Measurements from ENCODE around the gene GATAD2B. TPM values are rescaled to one million over a fixed set of nuclear protein-coding genes. Genes with fewer than 3 reads are reported as not detected.
A peak's percentile ranks its signal among the peaks of the same experiment; 100 is the strongest.

Gene GATAD2B
- total RNA-seq, 5 donors from 2014 or later (not counting 1 experiment from before 2014, with no cell fraction given): 94.6 to 107 (median 103) TPM

DNA sequence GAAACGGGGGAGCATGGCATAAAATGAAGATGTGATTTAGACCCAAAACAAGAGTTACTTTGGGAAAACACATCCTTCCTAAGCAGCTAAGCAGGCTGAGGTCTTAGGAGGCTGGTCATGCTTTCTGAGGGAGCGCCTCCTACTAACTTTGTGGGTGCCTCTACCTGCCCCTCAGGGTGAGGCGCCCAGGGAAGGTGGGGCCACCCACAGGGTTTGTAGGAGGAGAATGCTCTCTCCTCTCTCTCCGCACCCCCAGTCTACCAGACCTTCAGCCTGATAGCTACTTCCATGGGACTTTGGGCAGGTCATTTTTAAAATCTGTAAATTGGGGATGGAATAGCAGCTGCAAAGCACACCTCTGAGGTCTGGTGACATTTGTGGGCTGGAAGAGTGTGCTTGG is 123.8 kb downstream of the GATAD2B start:
- no peaks in the 10 kb centered on the region for H3K9me3 ChIP-seq
- DNase-seq (no peak), ATAC-seq (replicated peaks in 1 of 4) (no peak)
- no peaks in the 10 kb centered on the region for H3K9me3 Mint-ChIP-seq
- no CpG with 5 or more reads among the region's 4 CpGs for WGBS (ENCODE audit: insufficient coverage)
- CTCF ChIA-PET: interaction anchor here in 1 of 2 donors (0.6 to 1.0 kb wide), 2 partner anchors 188 to 189 kb away, joined by 4 to 5 read pairs; partner anchors contain the start of gene RAB13
- no peaks in the 10 kb centered on the region for H3K36me3 Mint-ChIP-seq
- POLR2A ChIA-PET: no interaction called here
- peak overlapping the region in 1 of 2 donors; percentile 80 for H3K27ac Mint-ChIP-seq
- no peaks in the 10 kb centered on the region for H3K36me3 ChIP-seq (ENCODE audit: control insufficient read depth in 2 of 2, extremely low read depth in 1 of 2, insufficient read depth in 1 of 2, low read length in 1 of 2)
- H3K27me3 Mint-ChIP-seq: no peaks in the 10 kb centered on the region
- H3K4me3 Mint-ChIP-seq: no peak overlapping the region
- H3K4me1 Mint-ChIP-seq: peaks cover 15 to 27% (median 23%) of the 10 kb centered on the region in 3 donors
- no peaks in the 10 kb centered on the region for H3K27me3 ChIP-seq (replicated peaks in 1 of 2; ENCODE audit: control insufficient read depth in 2 of 2, extremely low read depth in 1 of 2, insufficient read depth in 2 of 2, low read length in 1 of 2)
- no peak overlapping the region for H3K27ac ChIP-seq (ENCODE audit: low read length)
- peaks cover 3 to 34% of the 10 kb centered on the region in 2 experiments for H3K4me1 ChIP-seq (ENCODE audit: control insufficient read depth in 1 of 2, extremely low read depth in 1 of 2, insufficient read depth in 2 of 2, low read length in 2 of 2)
- H3K4me3 ChIP-seq (ENCODE audit: control insufficient read depth in 1 of 2, extremely low read depth in 1 of 2, low read length in 1 of 2): no peak overlapping the region

- DNase-seq (no peak), ATAC-seq (replicated peaks in 1 of 4) (no peak)
- no peaks in the 10 kb centered on the region for H3K36me3 ChIP-seq (ENCODE audit: control insufficient read depth in 2 of 2, extremely low read depth in 1 of 2, insufficient read depth in 1 of 2, low read length in 1 of 2)
- H3K4me3 Mint-ChIP-seq: no peak overlapping the region
- no peak overlapping the region for H3K27ac ChIP-seq (ENCODE audit: low read length)
- no peaks in the 10 kb centered on the region for H3K9me3 Mint-ChIP-seq
- H3K27me3 Mint-ChIP-seq: no peaks in the 10 kb centered on the region
- no peaks in the 10 kb centered on the region for H3K9me3 ChIP-seq
- H3K27ac Mint-ChIP-seq: peak overlapping the region; percentile 48 to 80
- ChIA-PET CTCF (interaction anchor here (0.6 to 2.8 kb wide), 5 partner anchors 22 to 189 kb away, joined by 3 to 11 read pairs (median 5); partner anchors contain the start of gene RAB13 (in 1 of the 2)), POLR2A (no interaction called here)
- H3K4me1 ChIP-seq (ENCODE audit: control insufficient read depth in 1 of 2, extremely low read depth in 1 of 2, insufficient read depth in 2 of 2, low read length in 2 of 2): peaks cover 3 to 34% of the 10 kb centered on the region in 2 experiments
- peaks cover 13 to 21% (median 18%) of the 10 kb centered on the region in 3 donors for H3K4me1 Mint-ChIP-seq
- no peak overlapping the region for H3K4me3 ChIP-seq (ENCODE audit: control insufficient read depth in 1 of 2, extremely low read depth in 1 of 2, low read length in 1 of 2)
- WGBS (ENCODE audit: insufficient coverage): 90% methylated on average over 3 of the region's 3 CpGs
- H3K36me3 Mint-ChIP-seq: no peaks in the 10 kb centered on the region
- H3K27me3 ChIP-seq (replicated peaks in 1 of 2; ENCODE audit: control insufficient read depth in 2 of 2, extremely low read depth in 1 of 2, insufficient read depth in 2 of 2, low read length in 1 of 2): no peaks in the 10 kb centered on the region
These were observed 124.3 kb downstream of the GATAD2B start for GRCh38 chr1:153798468-153798780.

DNA sequence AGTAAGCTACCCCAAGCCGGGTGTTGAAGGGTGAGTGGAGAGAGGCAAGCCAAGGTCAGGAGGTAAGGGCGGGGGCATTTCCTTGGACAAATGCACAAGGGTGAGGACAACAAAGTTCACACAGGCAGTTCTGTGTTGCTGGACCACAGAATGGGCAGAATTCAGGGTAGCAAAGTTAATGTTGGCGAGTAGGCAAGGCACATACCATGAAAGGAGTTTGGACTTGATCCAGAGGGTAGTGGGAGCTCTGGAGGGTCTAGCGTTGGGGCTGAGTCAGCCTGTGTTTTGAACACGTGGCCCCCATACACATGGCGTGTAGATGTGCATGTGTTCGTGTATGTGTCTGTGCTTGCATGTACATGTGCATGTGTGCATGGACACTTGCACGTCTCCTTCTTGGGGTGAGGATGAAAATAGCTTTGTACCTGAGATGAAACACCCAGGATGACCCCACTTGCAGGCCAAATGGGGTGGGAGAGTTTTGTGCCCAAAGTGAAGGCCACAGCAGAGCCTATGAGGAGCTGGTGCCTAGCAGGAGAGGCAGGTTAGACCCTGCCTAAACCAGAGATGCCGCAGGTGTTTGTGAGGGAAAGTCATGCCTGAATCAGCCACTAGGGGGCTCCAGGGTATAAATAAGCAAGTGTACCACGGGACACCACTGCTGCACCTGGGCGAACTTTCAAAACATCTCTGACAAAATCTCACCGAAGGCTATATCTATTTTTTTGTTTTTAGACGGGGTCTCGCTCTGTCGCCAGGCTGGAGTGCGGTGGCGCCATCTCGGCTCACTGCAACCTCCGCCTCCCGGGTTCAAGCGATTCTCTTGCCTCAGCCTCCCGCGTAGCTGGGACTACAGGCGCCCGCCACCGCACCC is 125.7 kb downstream of the GATAD2B start:
- CTCF ChIA-PET: interaction anchor here (0.6 to 2.8 kb wide), 8 partner anchors 8 to 190 kb away, joined by 3 to 11 read pairs (median 3); partner anchors contain the start of genes RAB13 (in 1 of the 2) and SLC39A1 (in 1 of the 2)
- H3K27ac Mint-ChIP-seq: peak overlapping the region in 1 of 2 donors; percentile 45
- peak; percentile 55 to 91 (median 79) for DNase-seq
- no peaks in the 10 kb centered on the region for H3K36me3 ChIP-seq (ENCODE audit: control insufficient read depth in 2 of 2, extremely low read depth in 1 of 2, insufficient read depth in 1 of 2, low read length in 1 of 2)
- no peaks in the 10 kb centered on the region for H3K9me3 Mint-ChIP-seq
- H3K9me3 ChIP-seq: no peaks in the 10 kb centered on the region
- H3K4me3 Mint-ChIP-seq: no peak overlapping the region
- POLR2A ChIA-PET: interaction anchor here in 1 of 2 donors (0.6 kb wide), 1 partner anchor 190 kb away, joined by 5 read pairs; no protein-coding TSS in a partner anchor
- H3K27ac ChIP-seq (ENCODE audit: low read length): no peak overlapping the region
- H3K27me3 ChIP-seq (replicated peaks in 1 of 2; ENCODE audit: control insufficient read depth in 2 of 2, extremely low read depth in 1 of 2, insufficient read depth in 2 of 2, low read length in 1 of 2): no peaks in the 10 kb centered on the region
- 61% methylated on average over 9 of the region's 26 CpGs for WGBS (ENCODE audit: insufficient coverage)
- H3K4me1 ChIP-seq (ENCODE audit: control insufficient read depth in 1 of 2, extremely low read depth in 1 of 2, insufficient read depth in 2 of 2, low read length in 2 of 2): peaks cover 3 to 34% of the 10 kb centered on the region in 2 experiments
- ATAC-seq (replicated peaks in 1 of 4): peak; percentile 79 to 90 (median 86)
- H3K36me3 Mint-ChIP-seq: no peaks in the 10 kb centered on the region
- peaks cover 13 to 18% (median 16%) of the 10 kb centered on the region in 3 donors for H3K4me1 Mint-ChIP-seq
- H3K27me3 Mint-ChIP-seq: no peaks in the 10 kb centered on the region
- H3K4me3 ChIP-seq (ENCODE audit: control insufficient read depth in 1 of 2, extremely low read depth in 1 of 2, low read length in 1 of 2): no peak overlapping the region

DNA sequence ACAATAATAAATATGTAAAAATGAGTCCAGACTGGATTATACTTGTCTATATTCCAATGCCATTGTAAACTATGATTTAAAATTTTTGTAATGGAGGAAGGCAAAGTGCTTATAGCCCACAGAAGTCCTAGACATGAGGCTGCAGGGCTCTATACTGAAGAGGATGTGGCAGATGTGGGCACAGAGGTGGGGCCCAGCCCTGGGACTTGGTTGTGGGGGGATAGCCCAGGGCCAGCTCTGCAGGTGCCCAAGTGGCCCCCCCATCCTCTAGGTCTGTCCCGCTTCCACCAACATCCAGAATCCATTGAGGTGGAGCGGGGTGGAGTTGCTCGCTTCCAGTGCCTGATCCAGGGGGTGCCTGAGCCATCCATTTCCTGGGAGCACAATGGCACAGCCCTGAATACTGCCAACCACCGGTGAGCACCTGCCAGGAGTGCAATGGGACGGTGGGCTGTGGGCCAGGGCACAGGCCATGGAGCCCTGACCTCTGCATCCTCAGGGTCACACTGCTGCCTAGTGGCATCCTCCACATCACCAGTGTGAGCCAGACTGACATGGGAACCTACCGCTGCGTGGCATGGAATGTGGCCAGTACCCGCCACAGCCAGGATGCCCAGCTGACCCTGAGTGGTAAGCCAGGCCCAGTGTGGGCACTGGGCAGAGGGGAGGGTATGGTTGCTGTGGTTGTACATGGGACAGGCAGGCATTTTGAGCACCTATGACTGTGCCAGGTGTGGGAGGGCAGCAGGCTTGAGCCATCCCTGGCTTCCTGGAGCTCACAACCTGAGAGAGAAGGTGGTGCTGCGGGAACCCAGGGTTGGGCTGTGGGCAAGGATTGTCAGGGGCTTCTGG is 126.6 kb downstream of the GATAD2B start:
- Mint-ChIP-seq H3K4me3 (no peak overlapping the region), H3K27ac (no peak overlapping the region), H3K9me3 (no peaks in the 10 kb centered on the region), H3K27me3 (no peaks in the 10 kb centered on the region), H3K36me3 (no peaks in the 10 kb centered on the region), H3K4me1 (peaks cover 12 to 17% (median 14%) of the 10 kb centered on the region in 3 donors)
- Histone ChIP-seq H3K36me3 (ENCODE audit: control insufficient read depth in 2 of 2, extremely low read depth in 1 of 2, insufficient read depth in 1 of 2, low read length in 1 of 2) (no peaks in the 10 kb centered on the region), H3K4me3 (ENCODE audit: control insufficient read depth in 1 of 2, extremely low read depth in 1 of 2, low read length in 1 of 2) (no peak overlapping the region), H3K4me1 (ENCODE audit: control insufficient read depth in 1 of 2, extremely low read depth in 1 of 2, insufficient read depth in 2 of 2, low read length in 2 of 2) (peaks cover 3 to 36% of the 10 kb centered on the region in 2 experiments), H3K9me3 (no peaks in the 10 kb centered on the region), H3K27me3 (replicated peaks in 1 of 2; ENCODE audit: control insufficient read depth in 2 of 2, extremely low read depth in 1 of 2, insufficient read depth in 2 of 2, low read length in 1 of 2) (no peaks in the 10 kb centered on the region), H3K27ac (ENCODE audit: low read length) (no peak overlapping the region)
- ATAC-seq (replicated peaks in 1 of 4): peak in 1 of 4 experiments; percentile 43
- peak in 2 of 35 experiments; percentile 21 to 26 for DNase-seq
- 68% methylated on average over 6 of the region's 9 CpGs for WGBS (ENCODE audit: insufficient coverage)
- ChIA-PET POLR2A (interaction anchor here in 1 of 2 donors (0.6 kb wide), 1 partner anchor 191 kb away, joined by 5 read pairs; no protein-coding TSS in a partner anchor), CTCF (interaction anchor here (0.6 to 2.8 kb wide), 5 partner anchors 9 to 191 kb away, joined by 3 to 11 read pairs (median 4); partner anchors contain the start of gene RAB13 (in 1 of the 2))

DNA sequence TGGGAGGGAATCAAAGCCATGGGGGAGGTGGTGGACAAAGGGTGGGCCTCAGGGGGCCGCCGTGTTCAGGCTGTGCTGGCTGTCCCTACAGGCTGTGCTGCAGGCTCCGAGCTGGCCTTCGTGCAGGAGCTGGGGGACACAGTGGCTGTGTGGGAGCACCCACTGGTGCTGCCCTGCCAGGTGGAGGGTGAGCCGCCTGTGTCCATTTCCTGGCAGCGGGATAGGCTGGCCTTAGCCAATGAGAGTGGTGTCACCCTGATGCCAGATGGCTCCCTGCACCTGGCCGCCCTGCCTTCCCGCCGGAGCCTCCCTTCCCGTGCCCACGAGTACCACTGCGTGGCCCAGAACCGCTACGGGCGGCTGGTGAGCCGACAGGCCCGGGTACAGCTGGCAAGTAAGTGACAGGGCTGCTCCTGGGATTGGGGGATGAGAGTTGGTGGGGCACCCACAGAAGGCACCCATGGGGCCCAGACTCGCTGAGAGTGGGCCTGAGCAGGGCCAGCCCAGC is 127.4 kb downstream of the GATAD2B start:
- H3K4me1 ChIP-seq (ENCODE audit: control insufficient read depth in 1 of 2, extremely low read depth in 1 of 2, insufficient read depth in 2 of 2, low read length in 2 of 2): peaks cover 3 to 35% of the 10 kb centered on the region in 2 experiments
- DNase-seq (no peak), ATAC-seq (replicated peaks in 1 of 4) (no peak)
- Mint-ChIP-seq H3K27ac (no peak overlapping the region), H3K4me1 (peaks cover 20 to 25% (median 21%) of the 10 kb centered on the region in 3 donors), H3K36me3 (no peaks in the 10 kb centered on the region), H3K4me3 (no peak overlapping the region), H3K9me3 (no peaks in the 10 kb centered on the region), H3K27me3 (no peaks in the 10 kb centered on the region)
- no peaks in the 10 kb centered on the region for H3K36me3 ChIP-seq (ENCODE audit: control insufficient read depth in 2 of 2, extremely low read depth in 1 of 2, insufficient read depth in 1 of 2, low read length in 1 of 2)
- CTCF ChIA-PET: interaction anchor here in 1 of 2 donors (1.6 kb wide), 1 partner anchor 10 kb away, joined by 3 read pairs; no protein-coding TSS in a partner anchor
- no peaks in the 10 kb centered on the region for H3K27me3 ChIP-seq (replicated peaks in 1 of 2; ENCODE audit: control insufficient read depth in 2 of 2, extremely low read depth in 1 of 2, insufficient read depth in 2 of 2, low read length in 1 of 2)
- H3K4me3 ChIP-seq (ENCODE audit: control insufficient read depth in 1 of 2, extremely low read depth in 1 of 2, low read length in 1 of 2): no peak overlapping the region
- POLR2A ChIA-PET: no interaction called here
- 89% methylated on average over 17 of the region's 18 CpGs for WGBS (ENCODE audit: insufficient coverage)
- no peaks in the 10 kb centered on the region for H3K9me3 ChIP-seq
- H3K27ac ChIP-seq (ENCODE audit: low read length): no peak overlapping the region

Measured in T-cell (primary cell).